HepG2 (cell line): ENCODE measurements around the gene NUB1. TPM values are rescaled to one million over a fixed set of nuclear protein-coding genes. Genes with fewer than 3 reads are reported as not detected.

ENCODE experiments used
- BORCS8-MEF2B ChIP-seq: sonication (generic); formaldehyde crosslinking; IDR thresholded peaks from 2 replicates; pipeline ENCODE4 v1.8.0; 2022; ENCODE audit warnings: mild to moderate bottlenecking, missing genetic modification reagents
- CC2D1A ChIP-seq: sonication (generic); formaldehyde crosslinking; IDR thresholded peaks from 2 replicates; pipeline ENCODE4 v1.8.1; 2023; ENCODE audit warnings: mild to moderate bottlenecking, missing genetic modification reagents
- HNRNPLL ChIP-seq: fragments of 200-400 bp; formaldehyde crosslinking; IDR thresholded peaks from 2 replicates; pipeline ENCODE4 v1.6.1; 2017; ENCODE audit warnings: mild to moderate bottlenecking, low read depth, low read length; ENCODE audit not compliant: poor library complexity, severe bottlenecking
- IRF2 ChIP-seq: IDR thresholded peaks from 2 replicates; pipeline ENCODE4 v1.6.1; 2018; ENCODE audit warnings: missing genetic modification reagents, missing compliant biosample characterization
- KMT2A ChIP-seq: sonication (generic); formaldehyde crosslinking; IDR thresholded peaks from 2 replicates; pipeline ENCODE4 v1.4.0; 2020; ENCODE audit warnings: missing genetic modification reagents
- PAF1 ChIP-seq: IDR thresholded peaks from 2 replicates; pipeline ENCODE4 v1.6.1; 2016; ENCODE audit warnings: missing genetic modification reagents, missing compliant biosample characterization
- PITX1 ChIP-seq: sonication (generic); formaldehyde crosslinking; IDR thresholded peaks from 2 replicates; pipeline ENCODE4 v1.5.1; 2020; ENCODE audit warnings: mild to moderate bottlenecking, missing genetic modification reagents
- POLR2A ChIP-seq, 2 experiments: IDR thresholded peaks; 2 replicates each; pipeline ENCODE4 v1.6.1; 2011; ENCODE audit warnings: low read depth in 2 of 2, low read length in 2 of 2, mild to moderate bottlenecking in 1 of 2, moderate library complexity in 1 of 2; ENCODE audit not compliant: insufficient read depth in 1 of 2
- SAFB2 ChIP-seq: sonication (generic); formaldehyde crosslinking; IDR thresholded peaks from 2 replicates; pipeline ENCODE4 v1.5.1; 2020; ENCODE audit warnings: missing genetic modification reagents, low read depth, mild to moderate bottlenecking, borderline replicate concordance
- SMAD3 ChIP-seq: sonication (generic); formaldehyde crosslinking; IDR thresholded peaks from 2 replicates; pipeline ENCODE4 v1.4.0; 2020; ENCODE audit warnings: missing genetic modification reagents
- SOX5 ChIP-seq: IDR thresholded peaks from 2 replicates; pipeline ENCODE4 v1.6.1; 2016; ENCODE audit warnings: borderline replicate concordance
- SRSF1 ChIP-seq: fragments of 200-400 bp; formaldehyde crosslinking; optimal IDR thresholded peaks from 2 replicates; pipeline ENCODE3; 2017; ENCODE audit warnings: mild to moderate bottlenecking, low read depth, low read length, moderate library complexity
- SRY ChIP-seq: sonication (generic); formaldehyde crosslinking; IDR thresholded peaks from 2 replicates; pipeline ENCODE4 v1.8.0; 2022; ENCODE audit warnings: mild to moderate bottlenecking, missing genetic modification reagents
- TAF1 ChIP-seq: sonication (generic); formaldehyde crosslinking; IDR thresholded peaks from 2 replicates; pipeline ENCODE4 v1.4.0; 2020; ENCODE audit warnings: missing genetic modification reagents
- TGIF2 ChIP-seq: IDR thresholded peaks from 2 replicates; pipeline ENCODE4 v1.6.1; 2016; ENCODE audit warnings: control low read depth, missing compliant biosample characterization
- THRA ChIP-seq: sonication (generic); formaldehyde crosslinking; IDR thresholded peaks from 2 replicates; pipeline ENCODE4 v1.4.0; 2020; ENCODE audit warnings: missing genetic modification reagents, borderline replicate concordance
- WIZ ChIP-seq: sonication (generic); formaldehyde crosslinking; IDR thresholded peaks from 2 replicates; pipeline ENCODE4 v1.5.1; 2020; ENCODE audit warnings: mild to moderate bottlenecking, missing genetic modification reagents
- XBP1 ChIP-seq: sonication (generic); formaldehyde crosslinking; IDR thresholded peaks from 2 replicates; pipeline ENCODE4 v1.5.0; 2020; ENCODE audit warnings: missing genetic modification reagents
- ZBTB20 ChIP-seq: sonication (generic); formaldehyde crosslinking; IDR thresholded peaks from 2 replicates; pipeline ENCODE4 v1.8.1; 2023; ENCODE audit warnings: missing genetic modification reagents, low read depth, mild to moderate bottlenecking, borderline replicate concordance
- ZNF230 ChIP-seq: sonication (generic); formaldehyde crosslinking; IDR thresholded peaks from 2 replicates; pipeline ENCODE4 v1.4.0; 2020; ENCODE audit warnings: mild to moderate bottlenecking, missing genetic modification reagents
- ZNF33B ChIP-seq: sonication (generic); formaldehyde crosslinking; IDR thresholded peaks from 2 replicates; pipeline ENCODE4 v1.5.1; 2020; ENCODE audit warnings: mild to moderate bottlenecking, missing genetic modification reagents
- ZNF567 ChIP-seq: sonication (generic); formaldehyde crosslinking; IDR thresholded peaks from 2 replicates; pipeline ENCODE4 v1.8.1; 2023; ENCODE audit warnings: mild to moderate bottlenecking, missing genetic modification reagents, borderline replicate concordance
- ZNF878 ChIP-seq: sonication (generic); formaldehyde crosslinking; IDR thresholded peaks from 2 replicates; pipeline ENCODE4 v1.8.1; 2023; ENCODE audit warnings: mild to moderate bottlenecking, missing genetic modification reagents, moderate library complexity
- polyA plus RNA-seq, 8 experiments: library from polyadenylated mRNA; depleted of rRNA in 3 of 8; stranded (reverse) in 7 of 8; unstranded in 1 of 8; fragments of >200 nt; fragmentation: Illumina TruSeq in 4 of 8; extraction: Trizol in 4 of 8; gene quantifications; 2 replicates each; pipeline versions ENCODE4 v1.2.1 to v1.2.3, GENCODE V29; 2011 to 2016; ENCODE audit warnings: low read depth in 4 of 8, missing spikeins in 1 of 8, mixed read lengths in 1 of 8; ENCODE audit not compliant: insufficient read depth in 1 of 8
- total RNA-seq, 5 experiments: library from RNA; depleted of rRNA; stranded (reverse); fragments of >200 nt; fragmentation: Illumina TruSeq; extraction: Trizol; gene quantifications; 2 replicates each; pipeline ENCODE4 v1.2.3, GENCODE V29; 2016; ENCODE audit warnings: low read depth in 1 of 5
- TF ChIP-seq, protein P1 (sequence below): sonication (generic); formaldehyde crosslinking; IDR thresholded peaks from 2 replicates; pipeline ENCODE4 v1.4.0; 2020; ENCODE audit warnings: missing genetic modification reagents
- TF ChIP-seq, protein P2 (sequence below): IDR thresholded peaks from 2 replicates; pipeline ENCODE4 v1.6.1; 2016; ENCODE audit warnings: low read depth, borderline replicate concordance
- TF ChIP-seq, protein P3 (sequence below): sonication (generic); formaldehyde crosslinking; conservative IDR thresholded peaks from 2 replicates; pipeline ENCODE4 v1.4.0; 2020; ENCODE audit warnings: mild to moderate bottlenecking, missing genetic modification reagents, moderate library complexity

The NUB1 gene
- total and polyA plus RNA-seq, 2 of the 13 experiments (the other 11 are each of a cell fraction or from before 2014, with no cell fraction given): 27.1 to 37.0 TPM

GRCh38 chr7:151341357-151342101, at the start of gene NUB1 (continued):
- peak; percentile 86; the same call in 1 of the 2 replicates for TF ChIP-seq KMT2A
- peak; percentile 39; the same call in 1 of the 2 replicates for TF ChIP-seq ZNF878
- peak; percentile 47 for TF ChIP-seq ZNF567 (CRISPR knock-in tag)
- TF ChIP-seq SAFB2 (CRISPR knock-in tag): peak; percentile 85
- TF ChIP-seq SRY (CRISPR knock-in tag): no peak
- peak; percentile 79 for TF ChIP-seq TAF1 (CRISPR knock-in tag)
- TF ChIP-seq SMAD3 (CRISPR knock-in tag): no peak
- TF ChIP-seq HNRNPLL: peak; percentile 77
- TF ChIP-seq CC2D1A: no peak
- TF ChIP-seq ZNF230 (CRISPR knock-in tag): peak; percentile 38; the same call in 1 of the 2 replicates
- TF ChIP-seq POLR2A (IDR thresholded peaks at IDR 0.05; ENCODE audit: insufficient read depth in 1 of 2, low read depth in 2 of 2, low read length in 2 of 2): peak; percentile 65 to 91
- peak; percentile 29; the same call in 1 of the 2 replicates for TF ChIP-seq SOX5
- TF ChIP-seq XBP1 (CRISPR knock-in tag): no peak
- TF ChIP-seq, protein P1, sequence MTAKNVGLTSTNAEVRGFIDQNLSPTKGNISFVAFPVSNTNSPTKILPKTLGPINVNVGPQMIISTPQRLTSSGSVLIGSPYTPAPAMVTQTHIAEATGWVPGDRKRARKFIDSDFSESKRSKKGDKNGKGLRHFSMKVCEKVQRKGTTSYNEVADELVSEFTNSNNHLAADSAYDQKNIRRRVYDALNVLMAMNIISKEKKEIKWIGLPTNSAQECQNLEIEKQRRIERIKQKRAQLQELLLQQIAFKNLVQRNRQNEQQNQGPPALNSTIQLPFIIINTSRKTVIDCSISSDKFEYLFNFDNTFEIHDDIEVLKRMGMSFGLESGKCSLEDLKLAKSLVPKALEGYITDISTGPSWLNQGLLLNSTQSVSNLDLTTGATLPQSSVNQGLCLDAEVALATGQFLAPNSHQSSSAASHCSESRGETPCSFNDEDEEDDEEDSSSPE (CRISPR knock-in tag): peak; percentile 79
- 0 out of 2 replicates have a peak, but pooled peaks have one; percentile 39 for TF ChIP-seq ZNF33B (CRISPR knock-in tag)
- TF ChIP-seq IRF2 (CRISPR knock-in tag): 0 out of 2 replicates have a peak, but pooled peaks have one; percentile 22
- TF ChIP-seq SRSF1: no peak
- TF ChIP-seq, protein P2, sequence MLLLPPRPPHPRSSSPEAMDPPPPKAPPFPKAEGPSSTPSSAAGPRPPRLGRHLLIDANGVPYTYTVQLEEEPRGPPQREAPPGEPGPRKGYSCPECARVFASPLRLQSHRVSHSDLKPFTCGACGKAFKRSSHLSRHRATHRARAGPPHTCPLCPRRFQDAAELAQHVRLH: no peak
- TF ChIP-seq TGIF2: no peak
- TF ChIP-seq WIZ (CRISPR knock-in tag): no peak
- TF ChIP-seq, protein P3, sequence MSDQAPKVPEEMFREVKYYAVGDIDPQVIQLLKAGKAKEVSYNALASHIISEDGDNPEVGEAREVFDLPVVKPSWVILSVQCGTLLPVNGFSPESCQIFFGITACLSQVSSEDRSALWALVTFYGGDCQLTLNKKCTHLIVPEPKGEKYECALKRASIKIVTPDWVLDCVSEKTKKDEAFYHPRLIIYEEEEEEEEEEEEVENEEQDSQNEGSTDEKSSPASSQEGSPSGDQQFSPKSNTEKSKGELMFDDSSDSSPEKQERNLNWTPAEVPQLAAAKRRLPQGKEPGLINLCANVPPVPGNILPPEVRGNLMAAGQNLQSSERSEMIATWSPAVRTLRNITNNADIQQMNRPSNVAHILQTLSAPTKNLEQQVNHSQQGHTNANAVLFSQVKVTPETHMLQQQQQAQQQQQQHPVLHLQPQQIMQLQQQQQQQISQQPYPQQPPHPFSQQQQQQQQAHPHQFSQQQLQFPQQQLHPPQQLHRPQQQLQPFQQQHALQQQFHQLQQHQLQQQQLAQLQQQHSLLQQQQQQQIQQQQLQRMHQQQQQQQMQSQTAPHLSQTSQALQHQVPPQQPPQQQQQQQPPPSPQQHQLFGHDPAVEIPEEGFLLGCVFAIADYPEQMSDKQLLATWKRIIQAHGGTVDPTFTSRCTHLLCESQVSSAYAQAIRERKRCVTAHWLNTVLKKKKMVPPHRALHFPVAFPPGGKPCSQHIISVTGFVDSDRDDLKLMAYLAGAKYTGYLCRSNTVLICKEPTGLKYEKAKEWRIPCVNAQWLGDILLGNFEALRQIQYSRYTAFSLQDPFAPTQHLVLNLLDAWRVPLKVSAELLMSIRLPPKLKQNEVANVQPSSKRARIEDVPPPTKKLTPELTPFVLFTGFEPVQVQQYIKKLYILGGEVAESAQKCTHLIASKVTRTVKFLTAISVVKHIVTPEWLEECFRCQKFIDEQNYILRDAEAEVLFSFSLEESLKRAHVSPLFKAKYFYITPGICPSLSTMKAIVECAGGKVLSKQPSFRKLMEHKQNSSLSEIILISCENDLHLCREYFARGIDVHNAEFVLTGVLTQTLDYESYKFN (CRISPR knock-in tag): peak; percentile 69
- TF ChIP-seq PITX1 (CRISPR knock-in tag): peak; percentile 12; the same call in 1 of the 2 replicates
- TF ChIP-seq BORCS8-MEF2B (CRISPR knock-in tag): peak; percentile 82
- peak; percentile 39; the same call in 1 of the 2 replicates for TF ChIP-seq THRA (CRISPR knock-in tag)
- TF ChIP-seq ZBTB20: no peak
- no peak for TF ChIP-seq PAF1 (CRISPR knock-in tag)
